Hepatic stellate cell (primary cell): Measurements from ENCODE around the gene CEACAM7.
"Not testable (repeated sequence)": the region's sequence is repeated elsewhere in the genome, so short reads cannot be mapped to it uniquely, and the experiment has no call there.

ENCODE experiments used
- DNase-seq: peaks from one replicate; pipeline ENCODE4 v3.0.0; 2011; ENCODE audit warnings: low spot score

CEACAM7 gene

DNA sequence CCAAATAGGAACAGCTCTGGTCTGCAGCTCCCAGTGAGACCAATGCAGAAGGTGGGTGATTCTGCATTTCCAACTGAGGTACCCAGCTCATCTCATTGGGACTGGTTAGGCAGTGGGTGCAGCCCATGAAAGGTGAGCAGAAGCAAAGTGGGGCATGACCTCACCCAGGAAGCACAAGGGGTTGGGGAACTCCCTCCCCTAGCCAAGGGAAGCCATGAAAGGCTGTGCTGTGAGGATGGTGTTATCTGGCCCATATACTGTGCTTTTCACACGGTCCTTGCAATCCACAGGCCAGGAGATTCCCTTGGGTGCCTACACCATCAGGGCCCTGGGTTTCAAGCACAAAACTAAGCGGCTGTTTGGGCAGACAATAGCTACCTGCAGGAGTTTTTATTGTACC, 31.3 kb downstream of the CEACAM7 start:
- DNase-seq: not testable (repeated sequence)

DNA sequence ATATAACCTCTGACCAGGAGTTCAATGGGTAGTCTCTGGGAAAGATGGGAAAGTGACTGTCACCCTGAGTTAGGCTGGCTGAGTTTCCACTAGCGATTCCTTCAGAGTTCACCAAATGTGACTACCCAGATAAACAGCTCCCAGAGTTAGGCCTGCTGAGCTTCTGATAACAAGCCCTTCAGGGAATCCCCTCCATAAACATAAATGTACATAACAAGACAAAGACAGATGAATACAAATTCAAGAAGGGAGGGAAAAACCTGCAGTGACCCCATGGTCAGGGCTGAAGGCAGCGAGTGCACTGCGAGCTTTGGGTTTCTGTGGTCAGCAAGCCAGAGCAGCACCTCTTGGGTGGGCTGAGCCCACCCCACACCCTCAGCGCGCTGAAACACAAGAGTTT, 35.8 kb downstream of the CEACAM7 start:
- no peak for DNase-seq

DNA sequence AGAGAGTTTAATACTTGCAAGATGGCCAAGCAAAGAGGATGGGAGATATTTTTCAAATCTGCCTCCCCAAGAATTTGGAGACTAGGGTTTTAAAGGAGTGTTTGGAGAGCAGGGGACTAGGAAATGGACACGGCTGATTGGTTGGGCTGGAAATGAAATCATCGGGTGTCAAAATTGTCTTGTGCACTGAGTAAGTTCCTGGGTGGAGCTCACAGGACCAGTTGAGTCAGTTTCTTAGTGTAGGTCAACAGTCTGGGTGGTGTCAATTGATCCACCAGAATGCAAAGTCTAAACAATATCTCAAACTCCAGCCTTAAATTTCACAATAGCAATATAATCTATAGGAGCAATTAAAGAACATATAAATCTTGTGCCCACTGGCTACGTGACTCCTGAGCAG, 38.2 kb downstream of the CEACAM7 start:
- DNase-seq: no peak

DNA sequence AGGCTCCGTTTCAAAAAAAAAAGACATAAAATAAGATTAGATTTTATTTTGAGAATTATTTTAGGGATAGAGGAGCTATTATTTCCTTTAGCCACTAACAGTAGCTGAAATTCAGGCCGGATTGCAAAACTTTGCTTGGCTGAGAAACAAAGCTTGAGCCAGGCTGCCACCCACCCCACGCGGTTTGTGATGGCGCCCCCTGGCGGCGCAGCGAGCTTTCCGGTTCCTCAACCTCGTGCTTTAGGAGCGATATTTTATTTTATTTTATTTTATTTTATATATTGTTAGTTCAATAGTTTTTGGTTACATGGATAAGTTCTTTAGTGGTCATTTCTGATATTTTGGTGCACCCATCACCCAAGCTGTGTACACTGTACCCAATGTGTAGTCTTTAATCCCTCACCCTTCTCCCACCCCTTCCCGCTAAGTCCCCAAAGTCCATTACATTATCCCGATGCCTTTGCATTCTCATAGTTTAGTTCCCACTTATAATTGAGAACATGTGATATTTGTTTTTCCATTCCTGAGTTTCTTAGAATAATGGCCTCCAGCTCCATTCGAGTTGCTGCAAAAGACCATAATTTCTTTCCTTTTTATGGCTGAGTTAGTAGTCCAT, 41.4 kb downstream of the CEACAM7 start:
- no peak for DNase-seq

DNA sequence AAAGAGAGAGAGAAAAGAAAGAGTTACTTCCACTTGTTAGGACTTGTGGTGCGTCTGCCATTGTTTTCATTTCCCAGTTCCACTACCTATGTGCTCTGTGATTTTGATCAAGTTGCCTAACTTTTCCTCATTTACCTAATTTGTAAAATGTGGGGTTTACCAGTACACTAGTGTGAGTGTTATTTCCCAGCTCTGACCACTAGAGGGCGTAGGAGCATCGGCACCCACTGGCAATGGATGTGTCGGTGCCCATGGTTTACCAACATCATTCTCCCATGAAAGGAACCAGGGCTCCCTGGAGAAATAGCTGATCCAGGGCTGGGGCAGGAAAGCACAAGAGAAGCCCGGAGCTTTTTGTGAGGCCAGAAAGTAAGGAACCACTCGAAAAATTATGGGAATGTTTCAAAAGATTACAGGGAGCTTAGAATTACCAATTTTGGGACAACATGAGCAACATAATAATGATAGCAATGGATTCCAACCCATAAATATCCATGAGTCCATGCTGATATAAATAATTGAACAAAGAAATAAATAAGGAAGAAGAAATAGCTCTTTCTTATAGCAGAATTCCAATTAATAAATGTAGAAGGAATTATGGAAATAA, 46.1 kb downstream of the CEACAM7 start:
- peak; percentile 72 for DNase-seq

DNA sequence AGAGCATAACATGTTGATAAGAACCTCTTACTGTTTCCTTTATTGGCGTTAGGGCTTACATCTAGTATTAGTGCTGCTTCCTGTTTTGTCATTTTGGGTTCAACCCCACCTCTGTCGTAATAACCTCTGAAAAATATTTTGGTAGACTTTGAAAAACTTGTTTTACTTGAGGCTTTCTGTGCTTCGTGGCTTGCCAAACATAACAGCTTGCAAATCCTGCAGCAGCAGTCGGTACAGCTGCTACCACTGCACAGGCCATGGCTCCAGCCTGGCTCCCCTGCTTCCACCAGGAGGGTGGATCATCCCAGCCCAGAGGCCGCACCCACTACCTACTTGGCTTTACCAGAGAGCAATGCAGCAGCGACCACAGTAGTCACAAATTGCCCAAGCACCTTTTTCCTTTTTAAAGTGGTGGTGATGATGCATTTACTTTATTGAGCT, 49.4 kb downstream of the CEACAM7 start:
- DNase-seq: no peak

DNA sequence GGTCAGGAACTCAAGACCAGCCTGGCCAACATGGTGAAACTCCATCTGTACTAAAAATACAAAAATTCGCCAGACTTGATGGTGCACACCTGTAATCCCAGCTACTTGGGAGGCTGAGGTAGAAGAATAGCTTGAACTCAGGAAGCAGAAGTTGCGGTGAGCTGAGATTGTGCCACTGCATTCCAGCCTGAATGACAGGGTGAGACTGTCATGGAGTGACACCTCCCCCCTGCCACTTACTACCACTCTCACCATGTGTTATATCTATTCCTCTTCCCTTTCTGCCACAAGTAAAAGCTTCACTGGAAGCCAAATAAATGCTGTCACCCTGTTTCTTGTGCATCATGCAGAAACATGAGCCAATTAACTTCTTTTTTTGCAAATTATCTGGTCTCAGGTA, 50.6 kb downstream of the CEACAM7 start:
- DNase-seq: no peak

DNA sequence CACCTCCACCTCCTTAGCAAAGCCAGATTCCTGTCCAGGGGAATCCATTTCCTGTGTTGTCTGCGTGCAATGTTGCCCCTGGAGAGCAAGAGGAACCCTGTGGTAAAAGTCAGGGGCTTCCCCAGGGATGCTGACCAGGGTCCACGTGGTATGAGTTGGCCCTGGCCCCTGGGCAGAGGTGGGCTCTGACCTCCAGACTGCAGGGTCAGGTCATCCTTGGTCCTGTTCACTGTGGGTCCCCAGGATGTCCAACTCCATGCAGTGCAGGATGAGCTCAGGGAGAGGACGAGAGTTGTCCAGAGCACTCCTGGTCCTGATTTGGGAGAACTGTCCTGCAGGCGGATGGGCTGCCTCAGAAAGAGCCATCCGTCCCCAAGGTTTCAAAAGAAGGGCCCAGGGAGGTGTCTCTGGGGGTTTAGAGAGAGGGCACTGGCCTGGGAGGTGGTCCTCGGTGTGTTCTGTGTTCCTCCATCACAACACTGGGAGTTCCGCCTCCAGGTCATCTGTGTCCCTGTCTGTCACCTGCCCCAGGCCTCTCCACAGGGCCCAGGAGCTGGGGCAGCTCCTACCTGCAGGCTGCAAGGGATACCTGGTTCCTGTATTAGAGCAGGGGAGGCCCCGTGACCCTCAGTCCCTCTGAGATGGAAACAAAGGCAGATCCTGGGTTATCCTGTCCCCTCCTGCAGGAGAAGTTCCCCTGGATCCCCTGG, 59.9 kb downstream of the CEACAM7 start:
- DNase-seq: no peak

DNA sequence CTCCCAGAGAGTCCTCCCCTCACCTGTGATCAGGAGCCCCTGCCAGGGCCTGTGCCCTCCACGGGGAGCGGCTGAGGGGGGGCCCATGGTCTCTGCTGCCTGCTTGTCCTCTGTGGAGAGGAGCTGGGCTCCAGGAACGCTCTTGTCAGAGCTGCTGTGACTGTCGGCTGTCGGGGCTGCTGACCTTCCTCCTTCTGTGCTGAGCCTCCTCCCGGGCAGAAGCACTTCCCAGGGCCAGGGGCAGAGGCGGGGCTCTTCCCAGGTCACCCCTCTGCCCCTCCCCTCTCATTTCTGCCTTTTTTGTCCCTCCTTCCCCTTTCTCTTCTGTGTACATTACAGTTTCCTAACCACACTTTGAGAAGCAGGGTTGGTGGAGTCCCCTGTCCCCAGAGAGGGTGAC, 61.2 kb downstream of the CEACAM7 start, which contains the start of gene CEACAM4:
Gene CEACAM4, minus strand, starts transcription at position 198 of the 400 bp plus-strand sequence. Its CDS starts 111 bp downstream, at position 87.
- no peak for DNase-seq

DNA sequence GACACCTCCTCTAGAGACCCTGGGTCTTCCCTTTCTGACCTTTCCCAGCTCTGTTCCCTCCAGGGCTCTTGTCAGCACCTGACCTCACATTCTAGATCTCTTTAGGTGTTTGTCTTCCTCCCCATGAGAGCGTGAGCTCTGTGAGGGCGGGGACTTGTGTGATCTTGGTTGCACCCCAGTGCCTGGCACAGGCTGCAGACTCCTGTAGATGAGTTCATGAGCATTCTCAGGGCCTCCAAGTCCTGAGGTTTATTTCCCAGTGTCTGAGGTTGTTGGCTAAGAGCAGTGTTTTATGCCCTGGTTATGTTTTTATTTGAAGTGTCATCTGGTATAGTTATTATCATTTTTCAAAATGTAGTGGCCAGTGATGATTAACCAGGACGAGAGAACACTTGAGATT, 61.8 kb downstream of the CEACAM7 start:
- no peak for DNase-seq

DNA sequence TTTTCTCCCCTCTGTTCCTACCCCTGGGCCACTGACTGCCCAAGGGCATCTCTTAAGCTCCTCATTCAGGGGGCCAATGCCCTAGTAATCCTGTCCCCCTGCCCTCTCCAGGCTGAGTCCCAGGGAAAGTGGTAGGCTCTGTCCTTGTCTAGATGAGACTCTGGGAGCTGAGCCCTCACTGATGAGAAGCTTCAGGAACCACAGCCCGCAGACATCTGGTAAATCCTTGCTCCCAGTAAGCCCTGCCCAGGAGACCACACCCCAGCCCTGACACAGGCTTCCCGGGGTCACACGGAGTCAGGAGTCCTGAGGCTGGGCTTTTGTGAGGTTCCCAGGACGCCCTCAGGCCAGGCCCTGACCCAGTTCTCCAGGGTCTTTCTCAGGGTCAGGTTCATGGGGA, 63.1 kb downstream of the CEACAM7 start:
- no peak for DNase-seq

DNA sequence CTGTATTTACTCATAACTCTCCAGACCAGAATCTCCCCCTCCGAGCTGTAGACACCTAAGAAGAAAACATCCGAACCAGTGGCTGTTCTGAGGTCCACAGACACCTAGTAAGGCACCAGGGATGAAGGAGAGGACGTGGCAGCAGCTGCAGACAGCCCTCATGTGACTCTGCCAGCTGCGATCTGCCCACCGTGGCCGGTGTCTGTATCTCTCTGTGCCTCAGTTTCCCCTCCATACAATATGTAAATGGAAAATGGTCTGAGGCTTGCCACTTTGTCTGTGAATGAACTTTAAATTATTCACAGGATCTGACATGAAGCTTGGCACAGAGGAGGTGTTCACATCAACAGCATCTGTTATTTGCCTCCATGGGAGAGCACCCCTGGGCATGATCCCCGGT, 63.6 kb downstream of the CEACAM7 start:
- no peak for DNase-seq

DNA sequence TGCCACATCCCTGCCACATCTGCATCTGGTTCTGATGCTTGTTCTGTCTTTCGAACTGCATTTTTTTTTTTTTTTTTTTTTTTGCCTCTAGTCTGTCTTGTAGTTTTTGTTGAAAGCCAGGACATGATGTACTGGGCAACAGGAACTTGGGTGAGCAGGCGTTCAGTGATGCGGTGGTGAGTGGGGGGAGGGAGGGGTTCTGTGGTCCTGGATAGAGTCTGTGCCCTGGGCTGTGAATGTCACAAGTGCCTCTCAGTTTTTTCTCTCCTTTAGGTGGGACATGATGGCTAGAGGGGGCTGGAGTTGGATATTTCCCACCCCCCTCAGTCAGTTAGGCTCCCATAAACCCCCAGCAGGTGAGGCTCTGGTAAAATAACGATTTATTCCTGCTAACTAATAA, 64.7 kb downstream of the CEACAM7 start:
- no peak for DNase-seq
